Fibroblast of pulmonary artery (primary cell): ENCODE results near the gene TPRX1.
"Not testable (repeated sequence)": the region's sequence is repeated elsewhere in the genome, so short reads cannot be mapped to it uniquely, and the experiment has no call there.

Experiments
- DNase-seq: peaks from one replicate; pipeline ENCODE4 v3.0.0-alpha.2; 2010; ENCODE audit warnings: low read depth
- H3K4me3 ChIP-seq: replicated peaks from 2 replicates; pipeline ENCODE4 v1.5.1; 2011; ENCODE audit warnings: low read depth, mild to moderate bottlenecking, control low read depth, low read length, moderate library complexity
- TF ChIP-seq, protein P1 (sequence below): IDR thresholded peaks from 2 replicates; pipeline ENCODE4 v1.5.1; 2011; ENCODE audit warnings: mild to moderate bottlenecking, control low read depth, low read length, inconsistent platforms; ENCODE audit errors: missing control alignments

Gene TPRX1, protein sequence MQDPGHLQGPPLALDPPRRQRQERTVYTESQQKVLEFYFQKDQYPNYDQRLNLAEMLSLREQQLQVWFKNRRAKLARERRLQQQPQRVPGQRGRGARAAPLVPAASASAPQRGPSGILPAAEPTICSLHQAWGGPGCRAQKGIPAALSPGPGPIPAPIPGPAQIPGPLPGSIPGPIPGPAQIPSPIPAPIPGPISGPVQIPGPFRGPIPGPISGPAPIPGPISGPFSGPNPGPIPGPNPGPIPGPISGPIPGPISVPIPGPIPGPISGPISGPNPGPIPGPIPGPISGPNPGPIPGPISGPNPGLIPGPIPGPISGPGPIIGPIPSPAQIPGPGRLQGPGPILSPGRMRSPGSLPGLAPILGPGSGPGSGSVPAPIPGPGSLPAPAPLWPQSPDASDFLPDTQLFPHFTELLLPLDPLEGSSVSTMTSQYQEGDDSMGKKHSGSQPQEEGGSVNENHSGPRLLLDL

DNA sequence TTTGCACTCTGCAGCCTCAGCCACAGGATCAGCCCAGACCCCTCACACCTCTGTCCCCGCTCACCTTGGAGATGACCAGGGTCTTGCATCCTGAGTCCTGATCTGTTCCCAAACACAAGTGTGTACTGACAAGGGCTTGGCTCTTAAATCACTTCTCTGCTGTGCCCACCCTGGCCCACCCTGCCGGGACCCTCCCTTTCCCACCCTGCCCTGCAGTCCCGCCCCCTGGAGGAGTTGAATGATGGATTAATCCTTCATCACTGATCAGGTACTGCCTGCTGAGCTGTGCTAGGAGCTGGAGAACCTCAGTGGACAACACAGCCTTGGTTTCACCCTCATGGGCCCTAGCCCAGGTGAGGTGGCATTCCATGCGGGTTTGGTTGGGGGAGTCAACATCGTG, at the start of gene TPRX1:
TPRX1 (minus strand) TSS at position 101 of the 400 bp plus-strand sequence; CDS start at position 89, 12 bp downstream.
- DNase-seq: not testable (repeated sequence)

DNA sequence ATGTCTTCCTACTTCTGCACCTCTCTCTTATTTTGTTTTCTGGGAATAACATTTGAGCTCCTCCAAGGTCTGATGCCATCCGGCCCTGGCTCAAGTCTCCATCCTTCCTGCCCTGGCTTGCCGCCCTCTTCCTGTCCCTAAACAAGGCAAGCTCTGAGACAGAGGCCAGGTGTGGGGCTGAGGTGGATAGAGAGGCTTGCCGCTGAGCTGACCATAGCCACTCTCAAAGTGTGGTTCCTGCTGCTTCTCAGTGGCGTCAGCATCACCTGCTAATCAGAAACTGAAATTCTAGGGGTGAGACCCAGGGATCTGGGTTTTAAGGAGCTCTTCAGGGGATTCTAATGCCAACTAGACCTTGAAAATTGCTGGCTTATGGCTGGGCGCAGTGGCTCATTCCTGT, 48.7 kb upstream of the TPRX1 start:
- TF ChIP-seq, protein P1, sequence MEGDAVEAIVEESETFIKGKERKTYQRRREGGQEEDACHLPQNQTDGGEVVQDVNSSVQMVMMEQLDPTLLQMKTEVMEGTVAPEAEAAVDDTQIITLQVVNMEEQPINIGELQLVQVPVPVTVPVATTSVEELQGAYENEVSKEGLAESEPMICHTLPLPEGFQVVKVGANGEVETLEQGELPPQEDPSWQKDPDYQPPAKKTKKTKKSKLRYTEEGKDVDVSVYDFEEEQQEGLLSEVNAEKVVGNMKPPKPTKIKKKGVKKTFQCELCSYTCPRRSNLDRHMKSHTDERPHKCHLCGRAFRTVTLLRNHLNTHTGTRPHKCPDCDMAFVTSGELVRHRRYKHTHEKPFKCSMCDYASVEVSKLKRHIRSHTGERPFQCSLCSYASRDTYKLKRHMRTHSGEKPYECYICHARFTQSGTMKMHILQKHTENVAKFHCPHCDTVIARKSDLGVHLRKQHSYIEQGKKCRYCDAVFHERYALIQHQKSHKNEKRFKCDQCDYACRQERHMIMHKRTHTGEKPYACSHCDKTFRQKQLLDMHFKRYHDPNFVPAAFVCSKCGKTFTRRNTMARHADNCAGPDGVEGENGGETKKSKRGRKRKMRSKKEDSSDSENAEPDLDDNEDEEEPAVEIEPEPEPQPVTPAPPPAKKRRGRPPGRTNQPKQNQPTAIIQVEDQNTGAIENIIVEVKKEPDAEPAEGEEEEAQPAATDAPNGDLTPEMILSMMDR: no peak
- H3K4me3 ChIP-seq: no peak overlapping the region
- no peak for DNase-seq

More for the DNA sequence above, at the start of gene TPRX1:
- not testable (repeated sequence) for H3K4me3 ChIP-seq

DNA sequence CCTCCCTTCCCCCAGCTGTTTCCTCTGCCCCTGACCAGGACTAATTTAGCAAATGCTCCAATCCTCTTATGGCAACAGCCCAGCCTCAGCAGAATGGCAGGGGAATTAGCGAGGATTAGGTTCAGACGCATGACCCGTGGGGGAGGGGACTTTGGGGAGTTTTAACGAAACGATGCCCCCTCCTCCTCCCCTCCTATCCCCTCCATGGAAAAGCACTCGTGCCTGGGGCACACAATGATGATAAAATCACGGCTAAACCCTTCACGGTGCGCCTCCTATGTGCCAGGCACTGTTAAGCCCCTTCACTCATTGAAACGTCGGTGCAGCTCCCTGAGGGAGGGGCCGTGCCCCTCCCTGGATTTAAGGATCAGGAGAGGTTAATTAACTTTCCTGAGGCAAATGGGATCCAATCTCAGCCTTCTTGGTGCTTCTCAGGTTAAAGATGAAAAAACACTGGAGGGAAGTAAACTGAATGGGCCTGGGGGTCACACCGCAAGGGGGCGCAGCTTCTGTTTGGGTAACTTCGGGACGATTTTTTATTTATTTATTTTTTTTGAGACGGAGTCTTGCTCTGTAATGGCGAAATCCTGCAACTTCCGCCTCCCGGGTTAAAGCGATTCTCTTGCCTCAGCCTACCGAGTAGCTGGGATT, 44.6 kb upstream of the TPRX1 start:
- DNase-seq: peak; percentile 23
- TF ChIP-seq, protein P1: peak; percentile 44
- no peak overlapping the region for H3K4me3 ChIP-seq

DNA sequence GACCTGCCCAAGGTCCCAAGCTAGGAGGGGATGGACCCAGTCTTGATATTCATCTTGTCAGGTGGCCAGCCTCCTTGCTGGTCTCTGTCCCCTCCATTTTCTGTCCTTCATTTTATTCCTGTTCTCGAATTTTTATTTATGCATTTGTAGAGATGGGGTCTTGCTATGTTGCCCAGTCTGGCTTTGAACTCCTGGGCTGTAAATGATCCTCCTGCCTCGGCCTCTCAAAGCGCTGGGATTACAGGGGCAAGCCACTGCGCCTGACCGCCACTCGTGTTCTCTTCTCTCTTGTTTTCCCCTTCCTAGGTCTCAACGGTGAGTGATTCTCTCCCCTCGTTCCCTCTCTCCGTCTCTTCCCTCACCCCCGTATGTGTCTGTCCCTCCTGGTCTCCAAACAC, 44.1 kb upstream of the TPRX1 start:
- DNase-seq: no peak
- TF ChIP-seq, protein P1: no peak
- H3K4me3 ChIP-seq: no peak overlapping the region

DNA sequence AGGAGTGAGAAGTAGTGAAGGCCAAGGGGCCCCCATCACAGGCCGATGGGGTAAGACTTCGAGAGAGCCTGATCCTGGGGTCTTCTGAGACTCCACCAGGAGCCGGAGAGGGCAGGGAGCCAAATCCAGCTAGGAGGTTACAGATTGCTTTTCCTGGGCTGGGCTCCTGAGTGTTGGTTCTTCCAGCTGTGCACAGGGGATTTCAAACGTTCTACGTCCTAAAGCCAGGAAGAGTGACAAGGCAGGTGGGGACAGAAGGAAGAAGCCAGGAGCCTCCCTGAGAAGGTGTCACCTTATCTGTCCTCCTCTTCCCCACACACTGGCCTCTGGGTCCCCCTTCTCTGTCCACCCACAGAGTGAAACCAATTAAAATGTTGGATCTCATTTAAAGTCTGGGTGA, 38.6 kb upstream of the TPRX1 start:
- no peak for DNase-seq
- TF ChIP-seq, protein P1: no peak
- H3K4me3 ChIP-seq: no peak overlapping the region

DNA sequence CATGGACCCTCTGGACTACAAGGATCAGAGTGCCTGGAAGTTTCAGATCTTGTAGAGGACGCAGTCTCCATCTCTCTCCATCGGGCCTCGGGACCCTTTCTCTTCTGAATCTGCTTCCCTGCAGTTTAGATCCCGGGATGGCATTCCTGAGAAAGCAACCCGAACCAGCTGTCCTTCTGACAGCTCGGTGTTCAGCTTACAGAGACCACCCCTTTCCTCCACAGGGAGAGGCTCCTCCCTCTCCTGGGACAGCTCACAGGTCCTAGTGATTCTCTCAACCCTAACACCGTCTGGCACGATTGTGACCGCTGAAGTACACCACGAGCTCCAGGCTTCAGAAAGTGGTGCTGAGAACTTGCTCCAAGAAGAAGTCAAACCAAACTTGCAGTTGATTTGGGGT, 35.6 kb upstream of the TPRX1 start:
- H3K4me3 ChIP-seq: no peak overlapping the region
- TF ChIP-seq, protein P1: no peak
- DNase-seq: no peak

DNA sequence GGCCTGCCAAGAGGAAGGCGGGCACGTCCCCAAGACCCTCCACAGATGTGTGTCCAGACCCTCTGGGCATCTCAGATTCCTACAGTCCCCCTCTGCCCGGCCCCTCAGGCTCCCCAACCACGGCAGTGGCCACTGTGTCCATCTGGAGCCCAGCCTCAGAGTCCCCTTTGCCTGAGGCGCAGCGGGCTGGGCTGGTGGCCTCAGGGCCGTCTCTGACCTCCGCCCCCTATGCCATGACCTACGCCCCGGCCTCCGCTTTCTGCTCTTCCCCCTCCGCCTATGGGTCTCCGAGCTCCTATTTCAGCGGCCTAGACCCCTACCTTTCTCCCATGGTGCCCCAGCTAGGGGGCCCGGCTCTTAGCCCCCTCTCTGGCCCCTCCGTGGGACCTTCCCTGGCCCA, 35.1 kb upstream of the TPRX1 start:
- TF ChIP-seq, protein P1: no peak
- DNase-seq: no peak
- H3K4me3 ChIP-seq: no peak overlapping the region
